Right forelimb (tissue), 1 donor: Measurements from ENCODE around the gene GRIA1.

Source experiments
- DNase-seq: peaks from one replicate; pipeline ENCODE4 v3.0.0-alpha.2; 2018

Gene GRIA1

GRCh38 chr5:153618307-153618706, 127.8 kb downstream of the GRIA1 start:
- DNase-seq: no peak

DNA sequence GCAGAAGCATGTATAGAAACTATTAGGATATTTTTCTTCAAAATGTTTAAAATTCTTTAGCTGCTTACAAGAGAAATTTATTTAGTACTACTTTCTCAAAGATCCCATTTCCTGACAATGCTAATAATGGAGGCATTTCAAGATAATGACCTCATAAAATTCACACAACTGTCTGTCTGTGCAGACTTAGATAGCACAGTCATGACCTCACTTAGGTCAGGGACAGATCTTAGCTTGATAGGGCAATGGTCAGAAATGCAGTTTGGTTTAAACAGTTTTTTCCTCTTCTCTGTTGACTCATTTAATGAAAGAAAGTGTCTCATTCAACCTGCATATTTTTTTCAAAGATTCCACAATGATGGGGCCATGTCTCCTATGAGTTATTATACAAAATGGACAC, 128.4 kb downstream of the GRIA1 start:
- DNase-seq: no peak

DNA sequence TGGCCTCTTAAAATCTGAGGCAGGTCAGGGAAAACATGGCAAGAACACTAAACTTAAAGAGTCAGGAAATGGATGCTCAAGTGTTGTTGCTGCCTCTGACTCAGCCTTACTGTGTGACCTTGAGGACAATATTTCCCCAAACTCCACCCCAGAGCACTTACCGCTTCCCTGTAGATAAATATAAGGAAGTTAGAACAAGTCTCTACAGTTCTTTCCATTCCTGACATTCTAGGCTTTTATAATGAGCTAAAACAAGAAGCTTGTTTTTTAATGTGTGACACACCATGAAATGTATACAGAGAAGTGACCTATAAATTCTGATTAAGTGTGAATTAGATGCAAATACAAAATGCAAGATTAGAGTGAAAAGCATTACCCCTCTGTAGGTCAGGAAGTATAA, 129.3 kb downstream of the GRIA1 start:
- no peak for DNase-seq

- no peak for DNase-seq
Measured at GRCh38 chr5:153623124-153623523, 132.7 kb downstream of the GRIA1 start.

- DNase-seq: no peak
Measured at GRCh38 chr5:153623751-153624450, 133.4 kb downstream of the GRIA1 start.

GRCh38 chr5:153624451-153624765, 133.9 kb downstream of the GRIA1 start:
- no peak for DNase-seq

- no peak for DNase-seq
Measured at GRCh38 chr5:153625826-153626354, 135.4 kb downstream of the GRIA1 start.

GRCh38 chr5:153626836-153627235, 136.4 kb downstream of the GRIA1 start:
- DNase-seq: no peak

- no peak for DNase-seq
Measured at GRCh38 chr5:153629027-153629895, 138.8 kb downstream of the GRIA1 start.

DNA sequence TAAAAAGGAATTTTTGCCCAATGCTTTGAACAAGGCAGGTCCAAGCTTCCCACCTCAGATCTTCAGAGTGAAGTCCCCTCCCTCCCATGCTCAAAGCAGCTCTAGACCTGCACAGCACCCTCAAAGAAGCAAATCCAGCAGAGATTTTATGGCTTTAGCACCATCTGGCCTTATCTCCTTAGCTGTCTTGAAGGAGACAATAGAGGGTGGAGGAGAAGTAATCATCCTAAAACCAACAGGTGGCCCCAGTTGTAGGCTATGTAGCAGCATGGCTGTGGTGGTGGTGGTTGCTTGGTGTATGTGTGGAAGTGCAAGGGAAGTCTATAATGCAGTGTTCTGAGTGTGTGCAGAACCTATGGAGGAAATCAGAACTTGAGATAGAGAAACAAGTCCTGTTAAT, 140.1 kb downstream of the GRIA1 start:
- DNase-seq: no peak

DNA sequence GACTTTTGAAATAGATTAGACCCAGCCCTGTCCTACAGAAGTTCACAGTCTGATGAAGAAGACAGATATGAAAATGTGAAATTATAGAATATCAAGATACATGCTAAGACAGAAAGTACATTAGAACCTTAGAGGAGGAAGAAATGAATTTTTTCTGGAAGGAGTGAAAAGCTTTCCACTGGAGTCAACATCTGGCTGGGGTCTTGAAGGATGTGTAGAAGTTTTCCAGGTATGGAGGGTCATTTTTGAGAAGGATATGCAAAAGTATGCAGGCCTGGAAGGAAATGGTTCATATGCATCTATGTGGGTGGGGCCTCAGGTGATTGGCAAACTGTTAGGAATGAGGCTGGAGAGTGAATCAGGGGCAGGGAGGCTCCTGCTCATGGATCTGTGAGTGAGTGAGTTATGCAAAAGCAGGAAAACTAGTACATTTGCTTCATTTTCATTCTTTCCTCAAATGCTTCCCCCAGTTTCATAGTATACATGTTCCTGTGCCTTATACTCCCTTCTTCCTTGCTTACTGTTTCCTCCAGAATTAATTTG, 142.3 kb downstream of the GRIA1 start:
- DNase-seq: no peak

- DNase-seq: no peak
Measured at GRCh38 chr5:153636670-153637451, 146.4 kb downstream of the GRIA1 start.

DNA sequence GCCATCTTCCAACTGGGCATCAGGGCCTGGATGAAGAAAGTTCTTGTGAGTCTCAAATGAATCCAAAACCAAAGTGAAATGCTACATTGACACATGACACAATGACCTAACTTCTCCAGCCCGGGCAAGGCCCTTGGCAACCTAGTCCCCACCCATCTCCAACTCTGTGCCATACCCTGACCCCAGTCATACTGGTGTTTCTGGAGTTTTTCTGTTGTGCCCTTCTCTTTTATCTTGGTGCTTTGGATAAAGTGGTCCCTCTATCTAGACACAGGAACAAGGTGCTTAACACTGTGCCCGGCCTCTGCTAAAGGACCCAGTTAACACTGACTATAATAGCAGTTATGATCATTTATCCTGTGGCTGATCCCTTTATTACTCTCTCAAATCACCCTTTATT, 149.8 kb downstream of the GRIA1 start:
- DNase-seq: no peak

- DNase-seq: no peak
Measured at GRCh38 chr5:153641183-153641688, 150.8 kb downstream of the GRIA1 start.

DNA sequence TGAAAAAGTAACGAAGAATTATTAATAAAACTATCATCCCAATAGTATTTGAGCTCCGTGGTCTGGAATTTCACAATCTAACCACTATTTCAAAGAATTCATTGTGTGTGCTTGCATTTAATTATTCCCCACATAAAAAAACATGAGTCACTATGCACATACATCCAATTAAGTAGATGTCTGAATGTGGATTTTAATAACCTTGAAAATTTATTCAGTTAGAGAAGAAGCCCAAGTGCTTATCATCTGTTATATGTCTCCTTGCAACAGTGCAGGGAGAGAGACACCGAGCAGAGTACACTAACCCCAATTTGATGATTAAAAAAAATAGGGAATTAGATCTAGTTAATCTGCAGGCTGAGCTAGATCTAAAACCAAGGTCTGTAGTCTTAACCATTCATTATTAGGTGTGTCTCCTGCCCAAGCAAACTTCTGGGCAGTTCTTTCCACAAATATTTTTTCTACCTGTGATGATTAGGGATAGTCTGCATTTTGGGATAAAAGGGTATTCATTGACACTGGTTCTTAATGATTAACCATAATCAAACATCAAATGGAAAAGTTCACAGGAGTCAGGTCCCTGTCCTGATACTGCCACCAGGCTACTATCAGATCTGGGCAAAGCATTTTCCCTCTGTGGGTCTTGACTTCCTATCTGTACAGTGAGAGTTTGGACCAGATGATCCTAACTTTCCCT, 164.2 kb downstream of the GRIA1 start:
- no peak for DNase-seq

GRCh38 chr5:153655201-153655510, 164.7 kb downstream of the GRIA1 start:
- no peak for DNase-seq

DNA sequence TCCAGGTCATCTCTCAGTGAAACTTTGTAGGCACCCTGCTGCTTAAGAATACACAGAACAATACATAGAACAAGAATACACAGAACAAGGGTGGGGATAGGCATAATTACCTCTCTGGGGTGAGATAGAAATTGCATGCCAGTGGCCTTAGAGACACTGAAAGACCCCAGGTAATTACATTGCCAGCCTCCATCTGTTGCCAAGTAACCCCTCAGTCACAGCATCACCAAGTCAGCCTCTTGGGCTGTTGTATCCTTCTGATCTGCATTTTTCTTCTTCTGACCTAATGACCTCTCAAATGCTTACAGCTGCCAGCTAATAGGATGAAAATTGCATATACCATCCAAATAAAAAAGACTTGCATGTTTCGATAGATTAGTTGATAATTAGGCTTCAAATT, 167.7 kb downstream of the GRIA1 start:
- DNase-seq: no peak

DNA sequence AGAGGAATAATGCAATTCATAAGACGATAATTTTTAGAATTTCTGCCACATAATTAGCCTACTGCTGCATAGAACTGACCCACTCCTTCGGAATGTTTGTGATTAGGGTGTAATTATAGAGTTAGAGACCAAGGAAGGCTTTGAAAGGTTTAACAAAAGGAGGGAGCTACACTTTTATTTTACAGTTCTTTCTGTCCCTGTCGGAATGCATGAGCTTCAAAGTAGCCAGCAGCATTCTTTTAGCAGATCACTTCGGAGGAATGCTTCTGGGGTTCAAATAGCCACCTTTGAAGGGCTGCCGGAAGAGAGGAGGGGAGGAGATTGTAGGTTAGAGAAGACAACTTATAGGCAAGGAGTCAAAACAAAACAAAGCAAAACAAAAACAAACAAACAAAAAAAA, 168.1 kb downstream of the GRIA1 start:
- no peak for DNase-seq

DNA sequence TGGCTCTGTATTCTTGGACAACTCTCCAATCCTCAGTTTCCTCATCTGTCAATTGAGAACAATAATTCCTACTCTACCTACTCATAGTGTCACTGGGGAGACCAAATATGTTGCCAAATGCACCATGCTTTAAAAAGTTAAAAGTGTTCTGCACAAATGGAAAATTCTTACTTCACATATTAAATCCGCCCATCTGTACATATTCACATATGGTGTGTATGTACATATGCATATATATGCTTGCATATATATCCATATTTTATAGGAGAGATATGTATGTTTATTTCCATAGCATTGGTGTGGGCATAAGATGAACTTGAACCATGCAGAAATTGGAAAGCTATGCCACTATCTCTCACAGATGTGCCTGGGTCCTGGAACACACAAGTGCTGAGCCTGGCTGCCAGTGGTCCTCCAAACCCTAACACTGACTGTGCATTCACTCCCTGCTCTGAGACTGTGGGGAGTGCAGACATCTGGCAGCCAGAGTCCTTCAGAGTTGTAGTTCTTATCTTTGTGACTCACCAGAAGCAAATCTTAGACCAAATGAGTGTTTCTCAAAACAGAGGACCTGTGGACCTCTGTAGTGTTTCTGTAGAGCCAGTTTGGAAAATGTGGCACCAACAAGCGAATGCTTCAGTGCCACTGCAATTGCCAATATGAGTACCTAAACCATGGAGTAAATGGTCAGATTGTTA, 168.7 kb downstream of the GRIA1 start:
- no peak for DNase-seq

- no peak for DNase-seq
Measured at GRCh38 chr5:153660919-153661318, 170.4 kb downstream of the GRIA1 start.

- no peak for DNase-seq
Measured at GRCh38 chr5:153661897-153662296, 171.4 kb downstream of the GRIA1 start.

DNA sequence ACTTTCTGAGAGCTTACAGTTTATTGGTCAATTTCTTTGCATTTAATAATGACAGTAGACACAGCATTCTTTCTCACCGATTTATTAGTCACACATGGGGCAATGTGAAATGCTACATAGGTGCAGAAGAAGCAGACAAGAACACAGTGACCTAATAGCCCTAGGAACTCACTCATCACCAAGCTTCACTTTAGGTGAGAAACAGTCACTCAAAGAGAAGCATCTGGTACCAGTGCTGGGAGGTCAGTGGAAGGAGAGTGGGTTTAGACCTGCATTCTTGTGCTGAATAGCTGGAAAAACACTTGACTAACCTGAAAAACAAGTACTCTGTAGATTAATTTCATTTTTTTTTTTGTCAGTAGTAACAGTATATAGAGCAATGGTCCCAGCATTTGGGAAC, 179.6 kb downstream of the GRIA1 start:
- DNase-seq: no peak
